Measurements from ENCODE around the gene ADAM19. TPM values are rescaled to one million over a fixed set of nuclear protein-coding genes. Genes with fewer than 3 reads are reported as not detected.
A peak's percentile ranks its signal among the peaks of the same experiment; 100 is the strongest.

The ADAM19 gene
- total RNA-seq, 4 donors from 2014 or later: 6.4 to 15.2 (median 10.0) TPM

GRCh38 chr5:157449011-157449723, 126.4 kb downstream of the ADAM19 start:
- Histone ChIP-seq H3K4me3 (replicated peaks in 1 of 3) (no peak overlapping the region), H3K27ac (peak overlapping the region in 1 of 3 donors; percentile 28), H3K36me3 (no peaks in the 10 kb centered on the region), H3K27me3 (no peaks in the 10 kb centered on the region), H3K4me1 (peaks cover 5 to 10% of the 10 kb centered on the region in 2 donors), H3K9me3 (no peaks in the 10 kb centered on the region)
- WGBS, 2 donors: 49 to 51% methylated on average over 4 to 6 of the region's 6 CpGs
- TF ChIP-seq POLR2A (IDR thresholded peaks at IDR 0.05) (no peak), CTCF (IDR thresholded peaks at IDR 0.05) (no peak)
- peak; percentile 84 to 87 for DNase-seq
- intact Hi-C loops (cut with DNase I): loop anchor here (10.0 kb wide), 1 partner anchor 266 kb away; no protein-coding TSS in a partner anchor

- WGBS, 2 donors: 83 to 88% methylated on average over 6 to 13 of the region's 13 CpGs
- no peak for DNase-seq
These were observed 128.4 kb downstream of the ADAM19 start for GRCh38 chr5:157447201-157447637.

GRCh38 chr5:157446412-157446935, 129.1 kb downstream of the ADAM19 start:
- Histone ChIP-seq H3K27me3 (no peaks in the 10 kb centered on the region), H3K4me3 (replicated peaks in 1 of 3) (no peak overlapping the region), H3K4me1 (peaks cover 5 to 10% of the 10 kb centered on the region in 2 donors), H3K27ac (no peak overlapping the region), H3K9me3 (no peaks in the 10 kb centered on the region), H3K36me3 (no peaks in the 10 kb centered on the region)
- no peak for DNase-seq
- 96 to 97% methylated on average over 9 of the region's 9 CpGs for WGBS, 2 donors
- intact Hi-C loops (cut with DNase I): loop anchor here (10.0 kb wide), 1 partner anchor 268 kb away; no protein-coding TSS in a partner anchor
- no peak for TF ChIP-seq CTCF (IDR thresholded peaks at IDR 0.05)
- no peak for TF ChIP-seq POLR2A (IDR thresholded peaks at IDR 0.05)

More at GRCh38 chr5:157447201-157447637, 128.4 kb downstream of the ADAM19 start:
- TF ChIP-seq CTCF (IDR thresholded peaks at IDR 0.05) (no peak), POLR2A (IDR thresholded peaks at IDR 0.05) (no peak)
- H3K4me1 ChIP-seq: peaks cover 5 to 10% of the 10 kb centered on the region in 2 donors
- H3K9me3 ChIP-seq: no peaks in the 10 kb centered on the region
- no peak overlapping the region for H3K27ac ChIP-seq
- no peak overlapping the region for H3K4me3 ChIP-seq (replicated peaks in 1 of 3)
- H3K36me3 ChIP-seq: no peaks in the 10 kb centered on the region
- intact Hi-C loops (cut with DNase I): loop anchor here (10.0 kb wide), 1 partner anchor 268 kb away; no protein-coding TSS in a partner anchor
- no peaks in the 10 kb centered on the region for H3K27me3 ChIP-seq

GRCh38 chr5:157445745-157446411, 129.7 kb downstream of the ADAM19 start:
- 95 to 97% methylated on average over 5 of the region's 5 CpGs for WGBS, 2 donors
- Histone ChIP-seq H3K27ac (no peak overlapping the region), H3K27me3 (no peaks in the 10 kb centered on the region), H3K4me3 (replicated peaks in 1 of 3) (no peak overlapping the region), H3K9me3 (no peaks in the 10 kb centered on the region), H3K36me3 (no peaks in the 10 kb centered on the region), H3K4me1 (peaks cover 5 to 10% of the 10 kb centered on the region in 2 donors)
- no peak for DNase-seq
- intact Hi-C loops (cut with DNase I): loop anchor here (10.0 kb wide), 1 partner anchor 269 kb away; no protein-coding TSS in a partner anchor
- TF ChIP-seq CTCF (IDR thresholded peaks at IDR 0.05) (no peak), POLR2A (IDR thresholded peaks at IDR 0.05) (no peak)
